Esophagus muscularis mucosa (tissue), 3 donors: Measurements from ENCODE around the gene NSMCE1.

ENCODE experiments used
- CTCF ChIP-seq, 3 experiments: fragments of 200-600 bp in 2 of 3; fragments of 450-650 bp in 1 of 3; sonication (generic) in 2 of 3; IDR thresholded peaks; one replicate each; pipeline ENCODE4 v1.5.1; 2017 to 2019; ENCODE audit warnings: antibody characterized with exemption in 3 of 3, mild to moderate bottlenecking in 2 of 3, moderate library complexity in 1 of 3
- POLR2A ChIP-seq: fragments of 450-650 bp; IDR thresholded peaks from one replicate; pipeline ENCODE4 v1.6.1; 2017; ENCODE audit warnings: antibody characterized with exemption, moderate library complexity, mild to moderate bottlenecking, low read depth

- TF ChIP-seq CTCF (IDR thresholded peaks at IDR 0.05), result peak in 2 of 3 experiments; percentile 31 to 38
- TF ChIP-seq POLR2A, result peak; percentile 63
These were observed at the start of gene NSMCE1 for GRCh38 chr16:27268376-27269299.
